NCI-H2107 treated with DMSO at 0.1 percent for 48 hours (cell line): ENCODE data around the gene RASGRP4.
"Not testable (repeated sequence)": the region's sequence is repeated elsewhere in the genome, so short reads cannot be mapped to it uniquely, and the experiment has no call there.

ENCODE experiments used
- DNase-seq: peaks from one replicate; lab custom pipeline; 2025; ENCODE audit not compliant: unreplicated experiment; lab: John Stamatoyannopoulos, UW

The RASGRP4 gene

GRCh38 chr19:38448225-38448624 is 22.2 kb upstream of the RASGRP4 start:
- DNase-seq, result no peak

GRCh38 chr19:38445362-38445761 is 19.3 kb upstream of the RASGRP4 start:
- DNase-seq, result no peak

GRCh38 chr19:38444026-38444425 is 18.0 kb upstream of the RASGRP4 start:
- DNase-seq, result no peak

DNA sequence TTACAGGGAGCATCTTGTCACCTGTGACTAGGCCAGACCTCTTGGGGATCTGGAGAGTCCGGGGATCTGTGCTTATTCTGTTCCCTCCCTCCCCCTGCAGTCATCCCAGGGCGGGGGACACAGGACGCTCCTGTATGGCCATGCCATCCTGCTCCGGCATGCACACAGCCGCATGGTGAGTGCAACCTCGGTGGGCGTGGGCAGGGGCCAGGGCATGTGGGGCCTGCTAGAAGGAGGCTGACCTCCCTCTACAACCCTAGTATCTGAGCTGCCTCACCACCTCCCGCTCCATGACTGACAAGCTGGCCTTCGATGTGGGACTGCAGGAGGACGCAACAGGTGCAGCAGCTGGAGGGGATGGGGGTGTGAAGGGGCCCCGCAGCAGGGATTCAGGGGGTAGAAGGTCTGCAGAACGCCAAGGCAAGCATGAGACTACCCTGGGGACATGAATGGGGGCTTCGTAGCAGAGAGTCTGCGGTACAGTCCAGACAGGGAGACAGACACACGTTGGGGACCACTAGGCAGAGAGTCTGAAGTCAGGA is 17.5 kb upstream of the RASGRP4 start:
- DNase-seq, result no peak

DNA sequence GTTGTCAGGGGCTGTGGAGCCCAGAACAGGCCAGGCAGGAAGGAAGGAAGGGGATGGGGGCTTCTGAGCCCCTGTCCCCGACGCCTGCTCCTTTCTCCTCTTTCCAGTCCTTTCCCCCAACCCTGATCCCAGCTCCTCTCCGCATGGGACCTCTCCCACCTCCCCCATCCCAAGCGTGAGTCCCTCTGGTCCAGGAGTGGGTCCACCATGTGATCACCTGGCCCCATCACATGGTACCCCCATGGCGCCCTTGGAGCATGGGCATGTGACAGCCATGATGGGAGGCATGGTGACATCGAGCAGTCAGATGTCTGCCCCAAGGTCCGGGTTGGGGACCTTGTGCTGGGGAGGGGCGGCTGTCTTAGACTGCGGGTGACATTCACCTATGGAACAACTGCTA is 16.7 kb upstream of the RASGRP4 start:
- DNase-seq, result no peak

GRCh38 chr19:38441657-38442348 is 15.8 kb upstream of the RASGRP4 start:
- DNase-seq, result no peak

DNA sequence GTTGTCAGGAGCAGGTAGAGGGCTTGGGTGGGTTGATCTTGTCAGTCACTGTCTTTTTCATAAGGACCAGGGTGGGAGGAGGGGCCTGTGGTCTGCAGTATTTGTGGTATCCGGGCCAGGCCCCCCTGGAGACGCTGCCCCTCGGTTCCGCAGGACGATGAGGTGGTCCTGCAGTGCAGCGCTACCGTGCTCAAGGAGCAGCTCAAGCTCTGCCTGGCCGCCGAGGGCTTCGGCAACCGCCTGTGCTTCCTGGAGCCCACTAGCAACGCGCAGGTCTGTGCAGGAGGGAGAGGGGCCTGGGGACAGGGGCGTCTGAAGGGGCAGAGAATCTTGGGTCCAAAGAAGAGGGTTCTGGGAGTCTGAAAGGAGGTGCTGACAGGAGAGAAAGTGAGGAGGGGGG is 14.6 kb upstream of the RASGRP4 start:
- no peak for DNase-seq

- no peak for DNase-seq
Measured at GRCh38 chr19:38437917-38438316, 11.9 kb upstream of the RASGRP4 start.

GRCh38 chr19:38437295-38437694 is 11.3 kb upstream of the RASGRP4 start:
- DNase-seq, result no peak

- no peak for DNase-seq
Measured at GRCh38 chr19:38434549-38435051, 8.6 kb upstream of the RASGRP4 start.

- DNase-seq, result no peak
Measured at GRCh38 chr19:38433268-38433733, 7.3 kb upstream of the RASGRP4 start, which contains the start of gene RYR1. Gene RYR1 (plus strand): TSS chr19:38433691. CDS start chr19:38433830, 139 bp downstream.

GRCh38 chr19:38430931-38431330 is 4.9 kb upstream of the RASGRP4 start:
- no peak for DNase-seq

DNA sequence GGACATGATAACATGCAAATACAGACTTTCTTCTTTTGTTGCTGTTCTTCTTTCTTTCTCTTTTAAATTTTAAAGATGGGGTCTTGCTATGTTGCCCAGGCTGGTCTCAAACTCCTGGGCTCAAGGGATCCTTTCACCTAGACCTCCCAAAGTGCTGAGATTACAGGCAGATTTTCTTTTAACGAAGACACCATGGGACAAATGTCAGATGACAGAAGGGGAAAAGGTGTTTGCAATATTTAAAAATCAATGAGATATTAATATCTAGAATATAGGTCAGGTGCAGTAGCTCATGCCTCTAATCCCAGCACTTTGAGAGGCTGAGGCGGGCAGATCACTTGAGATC is 3.8 kb upstream of the RASGRP4 start:
- DNase-seq, result no peak

DNA sequence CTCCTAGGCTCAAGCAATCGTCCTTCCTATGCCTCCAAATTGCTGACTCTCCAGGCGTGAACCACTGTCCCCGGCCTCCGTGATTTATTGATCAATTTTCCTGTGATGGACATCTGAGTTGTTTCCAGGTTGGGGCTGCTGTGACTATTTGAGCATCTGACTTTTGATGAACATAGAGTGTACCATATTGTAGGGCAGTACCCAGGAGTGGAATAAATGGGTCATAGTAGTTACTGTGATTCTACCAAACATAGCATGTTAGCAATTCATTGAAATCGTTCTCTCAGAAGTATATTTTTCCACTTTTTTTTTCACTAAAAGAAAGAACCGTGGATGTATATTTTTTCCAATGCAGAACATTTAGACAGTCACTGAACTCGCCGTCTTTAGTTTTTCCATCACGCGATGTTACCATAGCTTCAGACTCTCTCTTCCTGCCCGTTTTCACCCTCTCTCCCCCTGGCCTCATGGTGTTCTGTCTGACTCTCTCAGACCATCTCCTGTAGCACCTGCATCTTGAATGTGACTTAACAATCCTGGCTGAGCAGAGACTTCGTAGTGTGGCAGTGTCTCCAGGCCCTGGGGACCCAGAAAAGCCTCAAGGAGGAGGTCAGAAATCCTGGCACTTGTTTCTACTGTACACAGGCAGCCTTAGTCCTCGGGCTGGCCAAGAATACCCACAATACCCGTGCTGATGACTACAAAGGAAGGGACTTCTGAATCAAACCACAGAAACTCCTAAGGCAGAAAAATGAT is 3.2 kb upstream of the RASGRP4 start:
- no peak for DNase-seq

DNA sequence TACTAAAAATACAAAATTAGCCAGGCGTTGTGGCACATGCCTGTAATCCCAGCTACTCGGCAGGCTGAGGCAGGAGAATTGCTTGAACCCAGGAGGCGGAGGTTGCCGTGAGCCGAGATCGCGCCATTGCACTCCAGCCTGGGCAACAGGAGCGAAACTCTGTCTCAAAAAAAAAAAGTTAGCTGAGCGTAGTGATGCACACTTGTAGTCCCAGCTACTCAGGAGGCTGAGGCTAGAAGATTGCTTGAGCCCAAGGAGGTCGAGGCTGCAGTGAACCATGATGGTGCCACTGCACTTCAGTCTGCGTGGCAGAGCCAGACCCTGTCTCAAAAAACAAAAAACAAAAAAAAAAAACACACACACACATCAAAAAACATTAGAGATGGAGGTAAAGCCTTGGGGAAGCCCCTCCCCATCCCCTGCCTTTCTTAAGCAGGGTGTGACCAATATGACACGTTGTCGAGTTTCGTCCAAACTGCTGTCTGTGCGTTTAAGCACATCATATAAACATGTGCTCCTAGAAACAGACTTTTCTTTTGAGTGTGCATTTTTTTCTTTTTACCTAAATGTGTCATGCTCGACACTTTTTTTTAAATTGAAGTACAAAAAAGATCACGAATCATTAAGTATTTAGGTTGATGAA is 1.1 kb upstream of the RASGRP4 start:
- DNase-seq, result not testable (repeated sequence)

DNA sequence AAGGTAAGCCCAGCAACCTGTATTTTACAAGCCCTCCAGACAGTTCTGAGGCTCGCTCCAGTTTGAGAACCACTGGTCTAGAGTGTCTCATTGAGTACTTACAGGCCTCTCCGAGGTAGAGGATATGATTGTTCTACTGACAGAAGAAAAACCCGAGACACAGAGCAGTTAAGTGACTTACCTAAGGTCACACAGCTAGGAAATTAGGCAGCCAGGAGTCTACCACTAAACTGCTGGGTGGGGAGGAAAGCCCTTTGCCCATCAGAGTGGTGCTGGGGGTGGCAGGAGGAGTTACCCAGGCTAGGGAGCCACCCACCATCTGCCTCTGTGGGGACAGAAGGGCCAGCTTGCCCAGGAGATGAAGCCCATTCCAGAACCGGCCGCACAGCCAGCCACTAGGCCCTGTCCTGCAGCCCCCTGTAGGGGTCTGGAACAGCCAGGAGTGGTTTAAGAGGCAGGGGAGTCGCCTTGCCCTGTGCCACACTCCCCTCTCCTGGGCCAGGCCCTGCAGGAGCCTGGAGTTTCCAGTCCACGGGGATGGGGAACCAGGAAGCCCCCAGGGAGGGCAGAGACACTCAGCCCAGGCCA is 703 bp downstream of the RASGRP4 start:
- no peak for DNase-seq

- no peak for DNase-seq
Measured at GRCh38 chr19:38424272-38424671, 1.7 kb downstream of the RASGRP4 start.

GRCh38 chr19:38422438-38422837 is 3.6 kb downstream of the RASGRP4 start:
- no peak for DNase-seq

GRCh38 chr19:38421856-38422255 is 4.2 kb downstream of the RASGRP4 start:
- no peak for DNase-seq

GRCh38 chr19:38420935-38421334 is 5.1 kb downstream of the RASGRP4 start:
- no peak for DNase-seq
